GM21390 (cell line): Measurements from ENCODE around the gene ATP2B3.

Experiments
- ATAC-seq: cut with Tn5 transposase; IDR thresholded peaks from one replicate; pipeline ENCODE4 v1.9.1; 2021; ENCODE audit not compliant: unreplicated experiment

Gene ATP2B3

GRCh38 chrX:153609917-153610835, 92.7 kb downstream of the ATP2B3 start:
- peak; percentile 80 for ATAC-seq

- no peak for ATAC-seq
Observed at GRCh38 chrX:153610836-153611213, 93.4 kb downstream of the ATP2B3 start.

- ATAC-seq: no peak
Observed at GRCh38 chrX:153611298-153612095, 94.1 kb downstream of the ATP2B3 start.

- no peak for ATAC-seq
Observed at GRCh38 chrX:153612413-153612812, 95.0 kb downstream of the ATP2B3 start.

GRCh38 chrX:153614818-153615217, 97.4 kb downstream of the ATP2B3 start:
- no peak for ATAC-seq

GRCh38 chrX:153620576-153620975, 103.1 kb downstream of the ATP2B3 start:
- no peak for ATAC-seq

GRCh38 chrX:153621949-153622598, 104.6 kb downstream of the ATP2B3 start:
- no peak for ATAC-seq

GRCh38 chrX:153622661-153623309, 105.3 kb downstream of the ATP2B3 start:
- ATAC-seq: no peak

- no peak for ATAC-seq
Observed at GRCh38 chrX:153623310-153624029, 106.0 kb downstream of the ATP2B3 start.

- no peak for ATAC-seq
Observed at GRCh38 chrX:153624196-153625091, 107.0 kb downstream of the ATP2B3 start.

GRCh38 chrX:153625271-153626024, 108.0 kb downstream of the ATP2B3 start:
- ATAC-seq: no peak

GRCh38 chrX:153626025-153626633, 108.7 kb downstream of the ATP2B3 start:
- ATAC-seq: no peak

- no peak for ATAC-seq
Observed at GRCh38 chrX:153626863-153627674, 109.6 kb downstream of the ATP2B3 start.

GRCh38 chrX:153627675-153628111, 110.3 kb downstream of the ATP2B3 start:
- ATAC-seq: no peak

GRCh38 chrX:153628129-153628528, 110.7 kb downstream of the ATP2B3 start:
- no peak for ATAC-seq

GRCh38 chrX:153628665-153629064, 111.2 kb downstream of the ATP2B3 start:
- ATAC-seq: no peak

GRCh38 chrX:153631346-153631745, 113.9 kb downstream of the ATP2B3 start:
- ATAC-seq: no peak
